Stimulated activated effector memory CD8-positive, alpha-beta T cell treated with anti-CD3 and anti-CD28 coated beads, Interleukin-12 subunit alpha, Interleukin-12 subunit beta, amount 100 ng/mL, for 72 hours (primary cell): ENCODE measurements around the gene CHD9.

Experiments
- ATAC-seq: fragments of 150-1000 bp; cut with Tn5 transposase; 2 replicates; pipeline ENCODE4 v1.10.0; 2021
- DNase-seq, 2 donors: peaks; one replicate each; pipeline ENCODE4 v3.0.0; 2021 to 2022; ENCODE audit warnings: low spot score in 2 of 2
- H3K27ac Mint-ChIP-seq: one replicate; pipeline ENCODE4 v1.8.0; 2022; ENCODE audit warnings: mild to moderate bottlenecking, mixed read lengths
- H3K36me3 Mint-ChIP-seq: one replicate; pipeline ENCODE4 v1.8.0; 2022; ENCODE audit warnings: mild to moderate bottlenecking, mixed read lengths
- H3K4me1 Mint-ChIP-seq: one replicate; pipeline ENCODE4 v1.8.0; 2022; ENCODE audit warnings: mixed read lengths
- H3K4me3 Mint-ChIP-seq: one replicate; pipeline ENCODE4 v1.8.0; 2022; ENCODE audit warnings: mild to moderate bottlenecking, mixed read lengths
- H3K9me3 Mint-ChIP-seq: one replicate; pipeline ENCODE4 v1.8.0; 2022; ENCODE audit warnings: mixed read lengths

CHD9 gene

DNA sequence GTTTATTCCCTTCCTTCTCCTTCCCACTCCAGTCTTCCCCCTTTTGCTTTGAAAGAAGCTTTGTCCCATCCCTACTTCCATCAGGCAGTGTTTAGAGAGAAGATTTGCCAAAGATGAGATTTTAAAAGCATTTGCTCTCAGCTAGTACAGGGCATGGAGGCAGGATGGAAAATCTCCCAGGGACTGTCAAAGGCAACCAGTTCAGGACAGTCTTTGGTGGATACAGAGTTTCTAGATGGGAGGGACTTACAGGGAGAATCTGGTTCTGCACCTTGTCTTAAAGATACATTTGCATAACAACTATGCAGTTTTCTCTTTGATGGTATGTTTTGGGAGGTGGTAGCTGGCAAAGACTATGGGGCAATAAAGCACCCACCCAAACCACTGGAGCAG lies 26.2 kb downstream of the CHD9 start:
- Mint-ChIP-seq H3K4me3 (no peak overlapping the region), H3K36me3 (no peaks in the 10 kb centered on the region), H3K9me3 (no peaks in the 10 kb centered on the region), H3K27ac (no peak overlapping the region), H3K4me1 (peaks cover 26% of the 10 kb centered on the region)
- ATAC-seq (no peak), DNase-seq (no peak)

DNA sequence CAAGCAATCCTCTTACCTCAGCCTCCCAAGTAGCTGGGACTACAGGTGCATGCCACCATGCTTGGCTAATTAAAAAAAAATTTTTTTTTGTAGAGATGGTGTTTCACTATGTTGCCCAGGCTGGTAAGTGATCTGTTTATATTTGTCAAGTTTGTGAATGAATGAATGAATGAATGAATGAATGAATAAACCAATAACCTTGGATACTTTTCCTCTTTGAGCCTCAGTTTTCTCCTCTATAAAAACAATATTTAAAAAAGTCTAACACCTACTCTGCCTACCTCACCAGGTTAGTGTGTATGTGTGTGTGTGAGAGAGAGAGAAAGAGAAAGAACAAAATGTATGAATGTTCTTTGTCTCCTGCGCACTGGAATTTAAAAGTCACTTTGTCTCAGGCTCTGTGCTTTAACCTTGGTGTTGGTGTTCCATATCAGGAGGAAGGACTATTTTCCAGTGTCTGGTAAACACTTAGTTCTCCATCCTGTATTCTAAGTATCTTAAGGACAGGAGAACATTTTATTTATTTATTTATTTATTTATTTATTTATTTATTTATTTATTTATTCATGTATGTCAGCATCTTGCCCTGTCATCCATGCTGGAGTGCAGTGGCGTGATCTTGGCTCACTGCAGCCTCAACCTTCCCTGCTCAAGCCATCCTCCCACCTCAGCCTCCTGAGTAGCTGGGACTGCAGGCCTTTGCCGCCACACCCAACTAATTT lies 27.1 kb downstream of the CHD9 start:
- H3K27ac Mint-ChIP-seq: no peak overlapping the region
- no peak overlapping the region for H3K4me3 Mint-ChIP-seq
- DNase-seq (no peak), ATAC-seq (no peak)
- H3K9me3 Mint-ChIP-seq: no peaks in the 10 kb centered on the region
- no peaks in the 10 kb centered on the region for H3K36me3 Mint-ChIP-seq
- H3K4me1 Mint-ChIP-seq: peaks cover 26% of the 10 kb centered on the region

DNA sequence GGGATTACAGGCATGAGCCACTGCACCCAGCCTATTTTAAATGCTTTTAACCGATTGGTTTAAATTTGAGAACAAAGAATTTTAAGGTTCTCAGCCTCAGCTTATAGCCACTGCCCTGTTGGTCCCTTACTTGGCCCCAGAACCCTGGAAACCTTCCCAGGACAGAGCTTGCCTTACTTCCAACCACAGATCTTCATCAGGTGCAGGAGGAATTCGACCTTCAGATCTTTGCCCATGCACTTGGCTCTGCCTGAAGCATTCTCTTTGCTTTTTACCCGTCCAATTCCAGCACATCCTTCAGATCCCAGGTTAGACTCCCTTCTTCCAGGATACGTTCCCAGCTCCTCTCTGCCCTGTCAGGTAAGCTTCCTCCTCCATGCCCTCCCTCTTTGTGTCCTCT lies 27.7 kb downstream of the CHD9 start:
- H3K9me3 Mint-ChIP-seq: no peaks in the 10 kb centered on the region
- no peak for DNase-seq
- no peak for ATAC-seq
- H3K27ac Mint-ChIP-seq: no peak overlapping the region
- H3K36me3 Mint-ChIP-seq: no peaks in the 10 kb centered on the region
- peaks cover 26% of the 10 kb centered on the region for H3K4me1 Mint-ChIP-seq
- H3K4me3 Mint-ChIP-seq: no peak overlapping the region

DNA sequence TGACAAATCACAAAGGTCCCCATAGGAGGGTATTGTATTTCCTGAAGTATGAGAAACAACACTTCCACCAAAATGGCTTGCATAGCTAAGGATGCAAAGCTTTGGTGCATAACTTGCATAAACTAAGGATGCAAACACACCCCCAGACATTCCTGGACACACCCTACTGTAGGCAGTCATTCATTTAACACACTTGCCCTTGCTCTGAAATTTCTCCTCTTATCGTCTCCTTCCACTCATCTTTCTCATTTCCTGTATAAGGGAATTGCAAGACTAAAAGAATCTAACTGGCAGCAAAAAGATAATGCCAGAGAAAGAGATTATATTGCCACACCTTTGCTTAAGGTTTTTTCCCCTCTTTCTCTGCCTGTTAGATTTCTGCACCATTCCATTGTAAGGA lies 28.3 kb downstream of the CHD9 start:
- Mint-ChIP-seq H3K27ac (no peak overlapping the region), H3K4me3 (no peak overlapping the region), H3K9me3 (no peaks in the 10 kb centered on the region), H3K36me3 (no peaks in the 10 kb centered on the region), H3K4me1 (peaks cover 22% of the 10 kb centered on the region)
- no peak for DNase-seq
- no peak for ATAC-seq

DNA sequence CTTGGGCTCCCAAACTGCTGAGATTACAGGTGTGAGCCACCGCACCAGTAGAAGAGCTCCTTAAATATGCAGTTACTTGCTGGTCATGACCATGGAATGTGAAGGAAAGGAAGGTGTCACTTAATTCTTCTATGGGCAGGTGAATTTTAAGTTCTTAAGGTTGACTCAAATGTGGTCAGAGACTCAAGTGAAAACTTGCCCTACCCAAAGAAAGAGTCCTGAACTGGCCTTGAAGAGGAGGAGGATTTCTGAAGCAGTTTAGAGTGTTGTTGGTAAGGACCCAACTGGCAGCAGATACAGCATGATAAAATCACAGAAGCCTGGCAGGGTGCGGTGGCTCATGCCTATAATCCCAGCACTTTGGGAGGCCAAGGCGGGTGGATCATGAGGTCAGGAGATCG lies 29.4 kb downstream of the CHD9 start:
- Mint-ChIP-seq H3K27ac (no peak overlapping the region), H3K4me1 (peaks cover 15% of the 10 kb centered on the region), H3K36me3 (no peaks in the 10 kb centered on the region), H3K9me3 (no peaks in the 10 kb centered on the region), H3K4me3 (no peak overlapping the region)
- DNase-seq (no peak), ATAC-seq (no peak)

DNA sequence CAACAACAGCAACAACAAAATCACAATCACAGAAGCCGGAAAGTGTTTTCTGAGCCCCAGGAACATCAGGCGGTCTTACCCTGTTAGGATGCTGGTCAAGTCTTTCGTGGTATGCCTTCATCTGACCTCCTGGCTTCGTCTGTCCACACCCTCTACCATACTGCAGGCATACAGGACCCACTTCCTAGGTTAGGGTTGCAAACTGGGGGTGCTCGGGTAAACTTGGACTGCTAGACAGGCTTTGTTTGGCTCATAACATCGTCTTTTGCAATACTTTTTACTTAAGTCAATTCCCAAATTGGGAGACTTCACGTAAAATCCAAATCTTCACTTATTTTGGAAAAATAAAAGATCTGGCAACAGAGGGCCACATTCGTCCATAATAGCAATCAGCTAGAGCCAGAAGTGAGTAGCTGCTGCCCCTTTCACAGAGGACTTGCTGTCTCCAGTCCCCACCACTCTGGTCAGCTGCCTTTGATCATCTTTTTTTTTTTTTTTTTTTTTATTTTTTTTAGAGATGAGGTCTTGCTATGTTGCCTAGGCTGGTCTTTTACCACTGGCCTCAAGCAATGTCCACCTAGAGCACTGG lies 30.0 kb downstream of the CHD9 start:
- no peak for ATAC-seq
- no peaks in the 10 kb centered on the region for H3K9me3 Mint-ChIP-seq
- DNase-seq: no peak
- H3K27ac Mint-ChIP-seq: no peak overlapping the region
- peaks cover 21% of the 10 kb centered on the region for H3K4me1 Mint-ChIP-seq
- H3K4me3 Mint-ChIP-seq: no peak overlapping the region
- no peaks in the 10 kb centered on the region for H3K36me3 Mint-ChIP-seq

DNA sequence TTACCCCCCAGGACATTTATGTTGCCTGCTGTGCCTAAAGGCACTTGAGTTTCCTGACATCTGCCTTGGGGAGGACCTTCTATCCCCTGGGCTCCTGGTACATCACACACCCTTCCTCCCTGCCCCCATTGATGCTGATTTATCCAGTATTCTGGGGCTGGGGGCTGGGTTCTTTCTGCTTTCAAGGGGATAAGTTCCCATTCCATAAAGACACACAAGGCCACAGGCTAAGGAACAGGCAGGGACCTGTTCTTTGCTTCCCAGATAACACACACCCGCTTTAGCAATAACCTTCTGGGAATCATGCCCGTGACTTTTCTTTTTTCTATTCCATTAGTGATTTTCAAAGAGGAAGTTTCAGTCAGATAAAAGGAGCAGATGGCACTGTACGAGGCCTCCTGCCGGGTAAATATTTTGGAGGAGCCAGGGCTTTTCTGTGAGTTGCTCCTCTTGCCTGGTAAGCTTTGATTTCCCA lies 30.6 kb downstream of the CHD9 start:
- DNase-seq (no peak), ATAC-seq (no peak)
- Mint-ChIP-seq H3K27ac (no peak overlapping the region), H3K9me3 (no peaks in the 10 kb centered on the region), H3K4me1 (peaks cover 27% of the 10 kb centered on the region), H3K36me3 (no peaks in the 10 kb centered on the region), H3K4me3 (no peak overlapping the region)

DNA sequence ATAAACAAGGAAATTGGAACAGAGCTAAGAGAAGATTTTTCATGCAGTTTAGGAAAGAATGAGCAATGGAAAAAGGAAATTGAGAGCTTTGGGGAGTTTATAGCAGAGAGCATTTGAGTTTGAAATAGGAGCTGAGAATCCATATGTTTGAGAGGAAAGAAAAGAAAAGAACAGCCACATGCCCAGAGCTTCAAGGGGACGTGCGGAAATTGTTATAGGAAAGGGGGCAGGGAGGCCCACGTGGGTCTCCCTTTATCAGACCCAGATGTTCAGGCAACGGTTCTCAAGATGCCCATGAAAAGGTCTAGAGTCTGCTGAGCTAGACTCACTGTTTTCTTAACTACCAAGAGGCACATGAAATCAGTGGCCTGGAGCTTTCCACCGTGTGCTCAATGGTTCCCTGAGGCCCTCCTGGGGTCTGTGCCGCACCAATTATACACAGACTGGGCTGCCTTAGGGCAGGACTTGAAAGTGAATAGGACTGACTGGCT lies 31.2 kb downstream of the CHD9 start:
- DNase-seq: no peak
- H3K27ac Mint-ChIP-seq: no peak overlapping the region
- no peaks in the 10 kb centered on the region for H3K9me3 Mint-ChIP-seq
- ATAC-seq: no peak
- H3K4me1 Mint-ChIP-seq: peaks cover 28% of the 10 kb centered on the region
- H3K36me3 Mint-ChIP-seq: no peaks in the 10 kb centered on the region
- H3K4me3 Mint-ChIP-seq: no peak overlapping the region

DNA sequence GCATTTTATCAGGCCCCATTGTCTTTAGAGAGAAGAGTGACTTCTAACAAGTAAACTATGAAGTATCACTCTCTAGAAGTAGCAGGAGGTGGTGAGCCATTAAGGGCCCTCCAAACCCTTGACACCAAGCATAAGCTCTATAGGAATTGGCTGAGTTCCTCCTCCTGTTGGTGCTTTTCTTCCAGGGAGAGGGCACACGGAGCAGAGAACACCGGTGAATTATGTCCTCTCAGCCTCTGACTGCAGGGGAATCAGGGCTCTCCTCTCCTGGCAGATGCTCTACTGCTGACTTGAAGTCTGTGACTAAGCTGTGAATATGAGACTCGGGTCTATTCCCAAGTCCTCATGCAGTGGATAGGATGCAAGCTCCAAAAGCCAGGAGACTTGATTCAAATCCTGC lies 32.3 kb downstream of the CHD9 start:
- ATAC-seq: no peak
- Mint-ChIP-seq H3K36me3 (no peaks in the 10 kb centered on the region), H3K9me3 (no peaks in the 10 kb centered on the region), H3K4me1 (peaks cover 37% of the 10 kb centered on the region), H3K4me3 (no peak overlapping the region), H3K27ac (no peak overlapping the region)
- DNase-seq: no peak

DNA sequence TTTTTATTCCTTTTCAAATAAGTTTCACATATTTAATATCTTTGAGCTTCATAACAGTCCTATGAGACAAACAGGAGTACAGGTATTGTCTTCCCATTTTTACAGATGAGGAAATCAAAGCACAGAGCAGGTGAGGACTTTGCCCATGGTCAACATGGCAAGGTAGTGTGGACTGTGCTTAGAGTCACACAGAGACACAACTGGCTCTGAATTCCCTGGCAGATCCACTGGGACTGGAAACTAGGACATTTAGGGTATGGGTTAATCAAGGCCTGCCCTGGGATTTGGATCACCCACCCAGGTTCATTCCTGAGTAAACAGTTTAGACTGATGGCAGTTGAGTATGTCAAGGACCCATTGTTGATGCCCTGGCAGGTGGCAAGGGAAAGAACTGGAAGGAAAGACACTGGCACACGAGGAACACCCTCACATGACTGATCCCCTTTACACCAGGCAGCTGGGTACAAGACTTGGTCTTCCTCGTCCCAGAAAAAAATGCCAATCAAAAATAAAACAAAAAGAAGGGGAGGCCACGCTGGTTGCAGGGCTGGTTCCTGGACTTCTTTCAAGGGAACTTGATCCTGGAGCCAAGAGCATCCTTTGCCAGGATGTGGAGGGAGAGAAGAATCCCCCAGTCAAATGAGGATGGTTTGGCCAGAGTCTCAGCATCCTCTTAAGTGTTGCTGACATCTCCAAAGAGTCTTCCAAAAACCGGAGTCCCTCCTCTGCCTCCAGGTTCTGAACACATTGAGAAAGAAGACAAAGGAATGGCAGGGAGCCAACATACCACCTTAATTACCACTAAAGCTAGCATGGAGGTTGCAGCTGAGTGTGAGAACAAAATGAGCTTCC lies 34.9 kb downstream of the CHD9 start:
- H3K27ac Mint-ChIP-seq: no peak overlapping the region
- ATAC-seq: no peak
- no peak for DNase-seq

DNA sequence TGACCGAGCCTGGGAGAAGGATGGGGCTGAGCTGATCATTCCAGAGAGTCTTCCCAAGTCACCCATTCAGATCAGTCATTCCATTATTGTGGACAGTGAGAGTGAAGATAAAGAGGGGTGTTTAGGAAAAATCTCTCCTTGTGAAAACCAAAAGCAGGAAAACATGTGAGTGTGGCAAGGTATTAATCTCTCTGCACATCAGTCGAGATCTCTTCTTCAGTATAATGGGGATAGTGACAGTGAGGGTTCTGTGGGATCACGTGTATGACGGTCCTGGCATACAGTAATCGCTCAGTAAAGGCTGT lies 35.4 kb downstream of the CHD9 start:
- ATAC-seq (no peak), DNase-seq (no peak)
- H3K9me3 Mint-ChIP-seq: no peaks in the 10 kb centered on the region
- peaks cover 55% of the 10 kb centered on the region for H3K4me1 Mint-ChIP-seq
- H3K27ac Mint-ChIP-seq: peak overlapping the region; percentile 5
- no peaks in the 10 kb centered on the region for H3K36me3 Mint-ChIP-seq
- H3K4me3 Mint-ChIP-seq: peak overlapping the region; percentile 33

More for the DNA sequence above, 34.9 kb downstream of the CHD9 start:
- Mint-ChIP-seq H3K9me3 (no peaks in the 10 kb centered on the region), H3K4me1 (peaks cover 52% of the 10 kb centered on the region), H3K36me3 (no peaks in the 10 kb centered on the region), H3K4me3 (peak overlapping the region; percentile 33)

DNA sequence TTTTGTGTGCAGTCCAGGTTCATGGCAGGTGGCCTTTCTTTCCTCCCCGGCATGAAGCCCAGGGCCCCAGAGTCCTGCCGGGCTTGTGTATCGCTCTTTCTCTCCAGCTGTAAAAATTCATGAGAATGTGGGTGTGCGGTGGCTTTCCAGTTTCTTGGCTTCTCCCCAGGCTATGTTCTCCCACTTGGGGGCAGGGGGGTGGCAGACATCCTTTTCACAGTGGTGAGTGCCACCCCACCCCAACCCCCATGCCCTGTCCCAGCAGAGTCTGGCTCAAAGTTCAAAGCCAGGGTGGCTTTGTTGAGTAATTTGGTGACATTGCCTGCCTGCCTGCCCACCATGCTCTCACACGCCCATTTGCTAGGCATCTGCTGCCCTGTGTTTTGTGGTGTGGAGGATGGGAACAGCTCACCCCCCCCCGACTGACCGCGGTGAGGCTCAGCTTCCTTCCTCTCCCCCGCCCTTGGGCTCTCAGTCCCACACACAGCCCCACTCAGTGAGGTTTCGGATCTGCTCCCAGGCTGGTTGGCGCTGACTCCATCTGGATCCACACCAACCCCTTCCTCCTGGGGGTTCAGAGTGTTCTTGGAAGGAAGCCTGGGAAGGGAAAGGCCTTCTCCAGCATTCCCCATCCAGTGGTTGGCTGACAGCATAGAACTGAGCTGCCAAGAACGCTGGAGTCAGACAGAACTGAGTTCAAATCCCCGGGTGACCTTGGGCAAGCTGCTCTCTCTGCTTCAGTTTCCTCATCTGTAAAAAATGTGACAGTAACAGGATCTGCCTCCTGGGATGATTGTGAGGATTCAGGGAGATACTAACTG lies 36.0 kb downstream of the CHD9 start:
- peak in 1 of 2 donors; percentile 3 for DNase-seq
- peak; percentile 74 for ATAC-seq
- H3K9me3 Mint-ChIP-seq: no peaks in the 10 kb centered on the region
- no peaks in the 10 kb centered on the region for H3K36me3 Mint-ChIP-seq
- H3K27ac Mint-ChIP-seq: peak overlapping the region; percentile 5
- H3K4me1 Mint-ChIP-seq: peaks cover 55% of the 10 kb centered on the region
- H3K4me3 Mint-ChIP-seq: peak overlapping the region; percentile 33

DNA sequence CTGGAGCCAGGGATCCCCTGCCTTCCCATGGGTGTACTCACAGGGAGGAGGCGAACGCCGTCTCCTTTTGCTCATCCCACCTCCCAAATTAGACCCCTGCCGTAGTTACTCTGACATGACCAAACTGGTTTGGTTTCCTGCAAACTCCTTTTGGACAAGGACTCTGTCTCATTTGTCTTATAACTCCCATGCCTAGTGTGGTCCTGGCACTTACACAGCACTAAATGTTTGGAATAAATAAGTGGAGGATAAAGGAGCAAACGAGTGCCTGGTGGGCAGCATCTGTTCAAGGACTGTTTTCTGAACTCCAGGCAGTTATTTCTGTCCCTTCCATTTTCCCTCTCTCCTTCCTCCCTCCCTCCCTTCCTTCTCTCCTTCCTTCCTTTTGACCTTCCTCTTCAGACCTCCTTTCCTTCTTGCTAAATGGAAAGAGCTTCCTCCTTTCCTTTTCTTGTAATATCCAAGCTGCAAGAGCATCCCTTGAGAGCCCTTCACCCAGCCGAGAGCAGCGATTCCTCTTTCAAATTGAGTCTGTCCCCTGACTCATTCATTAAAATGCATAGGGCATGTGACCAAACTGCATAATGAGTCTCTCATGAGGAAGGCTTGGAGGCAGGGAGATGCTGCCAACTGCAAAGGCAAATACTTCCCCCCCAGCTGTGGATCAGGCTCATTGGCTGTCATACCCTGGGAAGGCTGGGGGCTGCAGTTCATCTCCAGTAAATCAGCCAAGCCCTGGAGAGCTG lies 36.8 kb downstream of the CHD9 start:
- H3K4me1 Mint-ChIP-seq: peaks cover 56% of the 10 kb centered on the region
- no peak for DNase-seq
- peak overlapping the region; percentile 33 for H3K4me3 Mint-ChIP-seq
- no peaks in the 10 kb centered on the region for H3K36me3 Mint-ChIP-seq
- H3K27ac Mint-ChIP-seq: peak overlapping the region; percentile 5
- no peaks in the 10 kb centered on the region for H3K9me3 Mint-ChIP-seq
- ATAC-seq: peak; percentile 82

DNA sequence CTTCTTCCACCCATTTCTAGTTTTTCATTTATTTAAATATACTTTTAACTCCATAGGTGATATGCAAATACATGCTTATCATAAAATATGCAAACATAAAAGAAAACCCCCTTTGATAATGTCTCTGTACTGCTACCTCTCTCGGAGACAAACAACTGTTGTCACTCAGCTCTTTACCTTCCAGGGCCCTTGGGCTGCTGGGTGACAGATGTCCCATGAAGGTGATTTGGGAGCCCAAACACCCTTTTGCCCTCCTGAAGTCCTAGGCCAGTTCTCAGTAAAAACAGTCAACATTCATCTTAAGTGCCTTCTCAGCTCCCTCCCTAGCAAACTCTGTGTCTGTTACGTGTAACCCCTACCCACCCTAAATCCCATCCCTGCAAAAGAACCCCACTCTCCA lies 37.5 kb downstream of the CHD9 start:
- Mint-ChIP-seq H3K27ac (no peak overlapping the region), H3K4me1 (peaks cover 62% of the 10 kb centered on the region), H3K9me3 (no peaks in the 10 kb centered on the region), H3K36me3 (no peaks in the 10 kb centered on the region), H3K4me3 (no peak overlapping the region)
- ATAC-seq: no peak
- DNase-seq: no peak
